Activated T-helper 17 cell treated with anti-CD3 and anti-CD28 coated beads, Interleukin-2, amount 50 U/mL, for 72 hours (primary cell): Measurements from ENCODE around the gene MRPL2. TPM values are rescaled to one million over a fixed set of nuclear protein-coding genes. Genes with fewer than 3 reads are reported as not detected.

Experiments
- ATAC-seq: fragments of 150-1000 bp; cut with Tn5 transposase; replicated peaks from 2 replicates; pipeline ENCODE4 v1.10.0; 2021; ENCODE audit warnings: mild to moderate bottlenecking, moderate library complexity
- H3K27ac Mint-ChIP-seq: one replicate; pipeline ENCODE4 v1.8.0; 2022; ENCODE audit warnings: mixed read lengths
- H3K27me3 Mint-ChIP-seq: one replicate; pipeline ENCODE4 v1.8.0; 2022; ENCODE audit warnings: mixed read lengths
- H3K36me3 Mint-ChIP-seq: one replicate; pipeline ENCODE4 v1.8.0; 2022; ENCODE audit warnings: low read depth, mild to moderate bottlenecking, mixed read lengths
- H3K4me1 Mint-ChIP-seq: one replicate; pipeline ENCODE4 v1.8.0; 2022; ENCODE audit warnings: mixed read lengths
- H3K4me3 Mint-ChIP-seq: one replicate; pipeline ENCODE4 v1.8.0; 2022; ENCODE audit warnings: mild to moderate bottlenecking, mixed read lengths
- H3K9me3 Mint-ChIP-seq: one replicate; pipeline ENCODE4 v1.8.0; 2022; ENCODE audit warnings: mixed read lengths
- total RNA-seq, 2 donors: library from RNA; stranded (reverse); gene quantifications; one replicate each; pipeline ENCODE4 v1.2.3, GENCODE V29; 2022

The MRPL2 gene
- total RNA-seq, 2 donors from 2014 or later, result 65.2 to 67.3 TPM

DNA sequence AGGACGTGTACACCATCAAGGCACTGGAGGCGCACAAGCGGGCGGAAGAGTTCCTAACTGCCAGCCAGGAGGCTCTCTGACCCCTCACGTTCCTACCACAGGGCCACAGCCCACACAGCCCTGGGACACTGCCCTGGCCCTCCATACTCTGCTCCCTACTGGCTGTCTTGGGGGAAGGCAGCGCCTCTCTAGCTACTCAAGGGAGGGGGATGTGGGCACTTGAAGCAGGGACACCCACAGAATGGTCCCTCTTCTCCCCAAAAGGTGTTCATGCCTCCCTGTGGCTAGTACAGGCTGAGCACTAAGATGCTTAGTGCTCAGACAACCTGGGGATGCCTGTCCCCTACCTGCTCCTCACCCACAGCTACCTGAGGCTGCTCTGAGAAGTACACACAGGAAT lies 48.0 kb downstream of the MRPL2 start:
- H3K27me3 Mint-ChIP-seq, result no peaks in the 10 kb centered on the region
- no peaks in the 10 kb centered on the region for H3K9me3 Mint-ChIP-seq
- no peak for ATAC-seq
- H3K27ac Mint-ChIP-seq, result peak overlapping the region; percentile 96
- H3K4me1 Mint-ChIP-seq, result peaks cover 36% of the 10 kb centered on the region
- peak overlapping the region; percentile 94 for H3K4me3 Mint-ChIP-seq
- H3K36me3 Mint-ChIP-seq, result peaks cover 92% of the 10 kb centered on the region

DNA sequence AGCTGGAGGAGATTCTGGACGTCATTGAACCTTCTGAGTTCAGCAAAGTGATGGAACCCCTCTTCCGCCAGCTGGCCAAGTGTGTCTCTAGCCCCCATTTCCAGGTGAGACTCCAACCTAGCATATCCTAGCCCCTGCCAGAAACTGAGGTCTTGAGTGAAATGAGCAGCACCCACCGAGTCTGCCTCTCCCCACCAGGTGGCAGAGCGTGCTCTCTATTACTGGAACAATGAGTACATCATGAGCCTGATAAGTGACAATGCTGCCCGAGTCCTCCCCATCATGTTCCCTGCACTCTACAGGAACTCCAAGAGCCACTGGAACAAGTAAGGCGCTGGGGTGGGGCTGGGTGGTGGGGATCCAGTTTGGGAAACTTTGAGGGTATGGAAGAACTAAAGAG lies 50.1 kb downstream of the MRPL2 start:
- H3K4me1 Mint-ChIP-seq, result peaks cover 25% of the 10 kb centered on the region
- H3K27ac Mint-ChIP-seq, result peak overlapping the region; percentile 48
- peaks cover 94% of the 10 kb centered on the region for H3K36me3 Mint-ChIP-seq
- no peaks in the 10 kb centered on the region for H3K27me3 Mint-ChIP-seq
- ATAC-seq, result no peak
- H3K4me3 Mint-ChIP-seq, result no peak overlapping the region
- no peaks in the 10 kb centered on the region for H3K9me3 Mint-ChIP-seq

DNA sequence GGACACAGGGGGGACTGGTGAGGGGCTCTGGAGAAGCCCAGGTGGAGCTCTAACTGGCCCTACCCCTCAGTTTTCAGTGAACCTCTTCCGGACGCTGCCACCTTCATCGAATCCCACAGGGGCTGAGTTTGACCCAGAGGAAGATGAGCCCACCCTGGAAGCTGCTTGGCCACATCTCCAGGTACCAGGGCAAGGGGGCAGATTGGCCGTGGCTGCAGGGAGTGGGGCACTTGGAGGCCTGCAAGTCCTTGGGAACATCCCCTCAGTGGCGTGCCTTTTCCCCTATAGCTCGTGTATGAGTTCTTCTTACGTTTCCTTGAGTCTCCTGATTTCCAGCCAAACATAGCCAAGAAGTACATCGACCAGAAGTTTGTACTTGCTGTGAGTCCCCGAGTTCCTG lies 52.1 kb downstream of the MRPL2 start:
- H3K27ac Mint-ChIP-seq, result no peak overlapping the region
- ATAC-seq, result no peak
- no peak overlapping the region for H3K4me3 Mint-ChIP-seq
- peaks cover 74% of the 10 kb centered on the region for H3K36me3 Mint-ChIP-seq
- peaks cover 12% of the 10 kb centered on the region for H3K4me1 Mint-ChIP-seq
- H3K9me3 Mint-ChIP-seq, result no peaks in the 10 kb centered on the region
- no peaks in the 10 kb centered on the region for H3K27me3 Mint-ChIP-seq

DNA sequence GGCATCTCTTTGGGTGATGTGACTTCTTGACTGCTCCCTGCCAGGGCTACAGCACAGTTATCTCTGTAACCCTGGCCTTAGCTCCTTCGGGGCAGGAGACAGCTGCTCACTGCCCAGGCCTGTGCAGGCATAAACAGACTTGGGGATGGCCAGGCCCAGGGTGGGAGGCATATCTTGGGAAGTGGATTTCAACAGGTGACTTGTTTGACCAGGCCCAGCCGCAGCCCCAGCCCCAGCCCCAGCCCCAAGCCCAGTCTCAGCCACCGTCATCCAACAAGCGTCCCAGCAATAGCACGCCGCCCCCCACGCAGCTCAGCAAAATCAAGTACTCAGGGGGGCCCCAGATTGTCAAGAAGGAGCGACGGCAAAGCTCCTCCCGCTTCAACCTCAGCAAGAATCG lies 53.0 kb downstream of the MRPL2 start:
- Mint-ChIP-seq H3K27ac (no peak overlapping the region), H3K4me3 (no peak overlapping the region), H3K36me3 (peaks cover 66% of the 10 kb centered on the region), H3K9me3 (no peaks in the 10 kb centered on the region), H3K4me1 (peaks cover 4% of the 10 kb centered on the region), H3K27me3 (no peaks in the 10 kb centered on the region)
- ATAC-seq, result no peak

DNA sequence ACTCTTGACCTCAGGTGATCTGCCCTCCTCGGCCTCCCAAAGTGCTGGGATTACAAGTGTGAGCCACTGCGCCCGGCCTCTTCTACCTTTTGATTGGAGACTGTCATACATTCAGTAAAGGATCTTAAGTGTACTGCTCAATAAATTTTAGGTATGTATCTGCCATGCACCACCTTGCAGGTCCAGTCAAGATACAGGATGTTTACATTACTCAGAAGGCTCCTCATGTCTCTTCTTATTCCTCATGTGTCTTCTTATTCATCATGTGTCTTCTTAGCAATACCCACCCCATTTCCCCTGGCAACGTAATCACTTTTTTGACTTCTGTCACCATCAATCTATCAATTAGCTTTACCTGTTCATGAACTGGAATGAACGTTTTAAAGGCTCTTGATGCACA lies 53.4 kb downstream of the MRPL2 start:
- ATAC-seq, result no peak
- H3K4me1 Mint-ChIP-seq, result peaks cover 4% of the 10 kb centered on the region
- H3K27ac Mint-ChIP-seq, result no peak overlapping the region
- H3K9me3 Mint-ChIP-seq, result no peaks in the 10 kb centered on the region
- no peak overlapping the region for H3K4me3 Mint-ChIP-seq
- H3K36me3 Mint-ChIP-seq, result peaks cover 61% of the 10 kb centered on the region
- no peaks in the 10 kb centered on the region for H3K27me3 Mint-ChIP-seq

Other genes starting within 250 kb of the MRPL2 start
- gene RPL7L1, start 179.8 kb downstream of the MRPL2 start, total RNA-seq, result 100 to 1,000 TPM; 116 to 150 TPM
- not detected for gene PTCRA, start 143.4 kb downstream of the MRPL2 start, total RNA-seq
- 10 to 100 TPM; 28.5 to 30.5 TPM for gene CNPY3, start 130.0 kb downstream of the MRPL2 start, total RNA-seq
- under 1 TPM; 0.24 to 0.30 TPM for gene GNMT, start 98.7 kb downstream of the MRPL2 start, total RNA-seq
- gene PEX6, start 80.3 kb downstream of the MRPL2 start, total RNA-seq, result 10 to 100 TPM in 1 of 2 donors, 1 to 10 TPM in 1; 9.6 to 16.4 TPM
- 10 to 100 TPM; 55.8 to 62.5 TPM for gene PPP2R5D, start 74.9 kb downstream of the MRPL2 start, total RNA-seq
- 10 to 100 TPM; 75.7 to 93.8 TPM for gene MEA1, start 45.5 kb downstream of the MRPL2 start, total RNA-seq
- gene KLHDC3, start 45.2 kb downstream of the MRPL2 start, total RNA-seq, result 10 to 100 TPM; 64.0 to 65.6 TPM
- gene RRP36, start 37.8 kb downstream of the MRPL2 start, total RNA-seq, result 10 to 100 TPM; 31.4 to 78.1 TPM
- 10 to 100 TPM; 11.4 to 22.3 TPM for gene CUL7, start 5.6 kb downstream of the MRPL2 start, total RNA-seq
- 10 to 100 TPM; 19.7 to 31.4 TPM for gene KLC4, start 197 bp upstream of the MRPL2 start, total RNA-seq
- gene PTK7, start 16.9 kb upstream of the MRPL2 start, total RNA-seq, result 1 to 10 TPM in 1 of 2 donors, under 1 TPM in 1; 0.56 to 1.0 TPM
- gene SRF, start 111.8 kb upstream of the MRPL2 start, total RNA-seq, result 10 to 100 TPM; 36.2 to 63.4 TPM
- 10 to 100 TPM; 40.7 to 44.9 TPM for gene CUL9, start 122.8 kb upstream of the MRPL2 start, total RNA-seq
- 10 to 100 TPM; 42.6 to 57.8 TPM for gene DNPH1, start 170.0 kb upstream of the MRPL2 start, total RNA-seq
- 1 to 10 TPM; 2.2 to 3.6 TPM for gene TTBK1, start 184.0 kb upstream of the MRPL2 start, total RNA-seq
- not detected for gene SLC22A7, start 238.8 kb upstream of the MRPL2 start, total RNA-seq
- 1 to 10 TPM; 4.2 to 4.6 TPM for gene CRIP3, start 249.4 kb upstream of the MRPL2 start, total RNA-seq